ENCODE measurements around the gene GEN1. TPM values are rescaled to one million over a fixed set of nuclear protein-coding genes. Genes with fewer than 3 reads are reported as not detected.
A peak's percentile ranks its signal among the peaks of the same experiment; 100 is the strongest.

GEN1 gene
- total and polyA plus RNA-seq, 2 of the 13 experiments (the other 11 are each of a cell fraction or from before 2014, with no cell fraction given): 9.9 to 27.1 TPM

DNA sequence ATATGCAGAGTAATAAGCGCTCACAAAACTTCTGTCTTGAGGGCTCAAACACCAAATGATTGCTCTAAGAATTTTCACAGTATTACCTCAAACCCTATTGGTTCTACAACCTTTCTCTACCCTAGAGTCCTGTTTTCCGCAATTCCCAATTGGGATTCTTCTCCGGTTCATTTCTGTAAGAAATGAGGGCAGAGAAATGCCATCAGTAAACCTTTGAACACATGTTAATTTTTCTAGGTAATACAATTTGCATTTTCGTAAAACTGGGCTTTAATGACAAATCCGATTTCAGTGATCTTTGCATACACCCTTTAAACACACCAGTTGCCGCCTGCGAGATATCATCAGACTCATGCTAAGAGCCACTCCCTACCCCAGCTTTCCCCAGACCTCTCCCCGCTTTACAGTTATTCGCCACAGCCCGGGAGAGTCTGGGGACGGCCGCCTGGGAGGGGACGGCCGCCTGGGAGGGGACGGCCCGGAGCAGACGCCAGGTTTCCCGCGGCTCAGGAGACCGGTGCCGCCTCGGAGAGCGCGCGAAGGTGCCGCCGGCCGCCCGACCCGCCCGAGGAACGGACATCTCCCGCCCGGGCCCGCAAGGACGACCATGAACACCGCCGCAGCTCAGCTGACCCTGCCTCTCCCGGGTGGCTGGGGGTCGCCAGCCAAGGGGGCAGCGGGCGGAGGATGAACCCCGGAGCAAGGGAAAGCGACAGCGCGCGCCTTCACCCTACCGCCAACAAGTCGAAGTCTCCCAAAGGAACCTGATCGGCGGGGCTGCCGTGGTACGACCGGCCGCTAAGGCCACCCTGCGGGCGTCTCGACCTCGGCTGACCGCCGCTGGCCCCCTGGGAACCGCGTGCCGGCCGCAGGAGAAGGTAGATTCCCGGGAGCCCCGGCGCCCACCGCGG, 791 bp upstream of the GEN1 start (continued):
- TF ChIP-seq, protein P1, sequence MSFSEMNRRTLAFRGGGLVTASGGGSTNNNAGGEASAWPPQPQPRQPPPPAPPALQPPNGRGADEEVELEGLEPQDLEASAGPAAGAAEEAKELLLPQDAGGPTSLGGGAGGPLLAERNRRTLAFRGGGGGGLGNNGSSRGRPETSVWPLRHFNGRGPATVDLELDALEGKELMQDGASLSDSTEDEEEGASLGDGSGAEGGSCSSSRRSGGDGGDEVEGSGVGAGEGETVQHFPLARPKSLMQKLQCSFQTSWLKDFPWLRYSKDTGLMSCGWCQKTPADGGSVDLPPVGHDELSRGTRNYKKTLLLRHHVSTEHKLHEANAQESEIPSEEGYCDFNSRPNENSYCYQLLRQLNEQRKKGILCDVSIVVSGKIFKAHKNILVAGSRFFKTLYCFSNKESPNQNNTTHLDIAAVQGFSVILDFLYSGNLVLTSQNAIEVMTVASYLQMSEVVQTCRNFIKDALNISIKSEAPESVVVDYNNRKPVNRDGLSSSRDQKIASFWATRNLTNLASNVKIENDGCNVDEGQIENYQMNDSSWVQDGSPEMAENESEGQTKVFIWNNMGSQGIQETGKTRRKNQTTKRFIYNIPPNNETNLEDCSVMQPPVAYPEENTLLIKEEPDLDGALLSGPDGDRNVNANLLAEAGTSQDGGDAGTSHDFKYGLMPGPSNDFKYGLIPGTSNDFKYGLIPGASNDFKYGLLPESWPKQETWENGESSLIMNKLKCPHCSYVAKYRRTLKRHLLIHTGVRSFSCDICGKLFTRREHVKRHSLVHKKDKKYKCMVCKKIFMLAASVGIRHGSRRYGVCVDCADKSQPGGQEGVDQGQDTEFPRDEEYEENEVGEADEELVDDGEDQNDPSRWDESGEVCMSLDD (CRISPR knock-in tag; IDR thresholded peaks at IDR 0.05; ENCODE audit: borderline replicate concordance): peak; percentile 30; the same call in 1 of the 2 replicates
- TF ChIP-seq ZNF224 (CRISPR knock-in tag; IDR thresholded peaks at IDR 0.05): peak; percentile 74; the same call in 1 of the 2 replicates
- TF ChIP-seq, protein P2, sequence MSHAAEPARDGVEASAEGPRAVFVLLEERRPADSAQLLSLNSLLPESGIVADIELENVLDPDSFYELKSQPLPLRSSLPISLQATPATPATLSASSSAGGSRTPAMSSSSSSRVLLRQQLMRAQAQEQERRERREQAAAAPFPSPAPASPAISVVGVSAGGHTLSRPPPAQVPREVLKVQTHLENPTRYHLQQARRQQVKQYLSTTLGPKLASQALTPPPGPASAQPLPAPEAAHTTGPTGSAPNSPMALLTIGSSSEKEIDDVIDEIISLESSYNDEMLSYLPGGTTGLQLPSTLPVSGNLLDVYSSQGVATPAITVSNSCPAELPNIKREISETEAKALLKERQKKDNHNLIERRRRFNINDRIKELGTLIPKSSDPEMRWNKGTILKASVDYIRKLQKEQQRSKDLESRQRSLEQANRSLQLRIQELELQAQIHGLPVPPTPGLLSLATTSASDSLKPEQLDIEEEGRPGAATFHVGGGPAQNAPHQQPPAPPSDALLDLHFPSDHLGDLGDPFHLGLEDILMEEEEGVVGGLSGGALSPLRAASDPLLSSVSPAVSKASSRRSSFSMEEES (CRISPR knock-in tag; IDR thresholded peaks at IDR 0.05): peak; percentile 11
- peak; percentile 44; the same call in 1 of the 2 replicates for TF ChIP-seq KLF15 (CRISPR knock-in tag; IDR thresholded peaks at IDR 0.05; ENCODE audit: borderline replicate concordance)
- no peak for TF ChIP-seq MZF1 (CRISPR knock-in tag; IDR thresholded peaks at IDR 0.05; ENCODE audit: borderline replicate concordance)
- peak; percentile 23 for TF ChIP-seq ZNF781 (CRISPR knock-in tag; IDR thresholded peaks at IDR 0.05; ENCODE audit: borderline replicate concordance, not compliant biosample characterization)
- TF ChIP-seq, protein P3, sequence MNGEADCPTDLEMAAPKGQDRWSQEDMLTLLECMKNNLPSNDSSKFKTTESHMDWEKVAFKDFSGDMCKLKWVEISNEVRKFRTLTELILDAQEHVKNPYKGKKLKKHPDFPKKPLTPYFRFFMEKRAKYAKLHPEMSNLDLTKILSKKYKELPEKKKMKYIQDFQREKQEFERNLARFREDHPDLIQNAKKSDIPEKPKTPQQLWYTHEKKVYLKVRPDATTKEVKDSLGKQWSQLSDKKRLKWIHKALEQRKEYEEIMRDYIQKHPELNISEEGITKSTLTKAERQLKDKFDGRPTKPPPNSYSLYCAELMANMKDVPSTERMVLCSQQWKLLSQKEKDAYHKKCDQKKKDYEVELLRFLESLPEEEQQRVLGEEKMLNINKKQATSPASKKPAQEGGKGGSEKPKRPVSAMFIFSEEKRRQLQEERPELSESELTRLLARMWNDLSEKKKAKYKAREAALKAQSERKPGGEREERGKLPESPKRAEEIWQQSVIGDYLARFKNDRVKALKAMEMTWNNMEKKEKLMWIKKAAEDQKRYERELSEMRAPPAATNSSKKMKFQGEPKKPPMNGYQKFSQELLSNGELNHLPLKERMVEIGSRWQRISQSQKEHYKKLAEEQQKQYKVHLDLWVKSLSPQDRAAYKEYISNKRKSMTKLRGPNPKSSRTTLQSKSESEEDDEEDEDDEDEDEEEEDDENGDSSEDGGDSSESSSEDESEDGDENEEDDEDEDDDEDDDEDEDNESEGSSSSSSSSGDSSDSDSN (CRISPR knock-in tag; IDR thresholded peaks at IDR 0.05): peak; percentile 98
- TF ChIP-seq ZFX (CRISPR knock-in tag; IDR thresholded peaks at IDR 0.05; ENCODE audit: low read depth): peak; percentile 56; the same call in 1 of the 2 replicates
- TF ChIP-seq CBX1 (IDR thresholded peaks at IDR 0.05; ENCODE audit: low read depth): no peak
- TF ChIP-seq, protein P4, sequence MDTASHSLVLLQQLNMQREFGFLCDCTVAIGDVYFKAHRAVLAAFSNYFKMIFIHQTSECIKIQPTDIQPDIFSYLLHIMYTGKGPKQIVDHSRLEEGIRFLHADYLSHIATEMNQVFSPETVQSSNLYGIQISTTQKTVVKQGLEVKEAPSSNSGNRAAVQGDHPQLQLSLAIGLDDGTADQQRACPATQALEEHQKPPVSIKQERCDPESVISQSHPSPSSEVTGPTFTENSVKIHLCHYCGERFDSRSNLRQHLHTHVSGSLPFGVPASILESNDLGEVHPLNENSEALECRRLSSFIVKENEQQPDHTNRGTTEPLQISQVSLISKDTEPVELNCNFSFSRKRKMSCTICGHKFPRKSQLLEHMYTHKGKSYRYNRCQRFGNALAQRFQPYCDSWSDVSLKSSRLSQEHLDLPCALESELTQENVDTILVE (CRISPR knock-in tag; IDR thresholded peaks at IDR 0.05): no peak
- TF ChIP-seq, protein P5, sequence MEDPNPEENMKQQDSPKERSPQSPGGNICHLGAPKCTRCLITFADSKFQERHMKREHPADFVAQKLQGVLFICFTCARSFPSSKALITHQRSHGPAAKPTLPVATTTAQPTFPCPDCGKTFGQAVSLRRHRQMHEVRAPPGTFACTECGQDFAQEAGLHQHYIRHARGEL (CRISPR knock-in tag; IDR thresholded peaks at IDR 0.05): peak; percentile 69; the same call in 1 of the 2 replicates
- peak; percentile 61; the same call in 1 of the 2 replicates for TF ChIP-seq SMYD3 (CRISPR knock-in tag; IDR thresholded peaks at IDR 0.05)
- peak; percentile 91 for TF ChIP-seq ZNF274 (CRISPR knock-in tag; IDR thresholded peaks at IDR 0.05)
- TF ChIP-seq KLF11 (CRISPR knock-in tag; IDR thresholded peaks at IDR 0.05): peak; percentile 39; the same call in 1 of the 2 replicates
- no peak for TF ChIP-seq ZNF382 (CRISPR knock-in tag; IDR thresholded peaks at IDR 0.05; ENCODE audit: borderline replicate concordance)
- TF ChIP-seq NFYC (CRISPR knock-in tag; IDR thresholded peaks at IDR 0.05): peak; percentile 29; the same call in 1 of the 2 replicates
- TF ChIP-seq NFATC3 (CRISPR knock-in tag; IDR thresholded peaks at IDR 0.05): peak; percentile 35; the same call in 1 of the 2 replicates
- TF ChIP-seq ETV6 (CRISPR knock-in tag; conservative IDR thresholded peaks at IDR 0.05): 0 out of 2 replicates have a peak, but pooled peaks have one; percentile 40
- peak; percentile 7 for TF ChIP-seq RFXAP (CRISPR knock-in tag; IDR thresholded peaks at IDR 0.05; ENCODE audit: borderline replicate concordance)
- TF ChIP-seq MED13 (CRISPR knock-in tag; IDR thresholded peaks at IDR 0.05): peak; percentile 22; the same call in 1 of the 2 replicates

Data from HepG2 (cell line).